Posterior vena cava (tissue), 2 donors: ENCODE results near the gene NALCN. TPM values are rescaled to one million over a fixed set of nuclear protein-coding genes. Genes with fewer than 3 reads are reported as not detected.

Source experiments
- DNase-seq: peaks from one replicate; pipeline ENCODE4 v3.0.0-alpha.2; 2020; ENCODE audit warnings: low spot score
- intact Hi-C, 2 donors: fragments of 100-400 bp; cut with DNase I; formaldehyde crosslinking; loops; one replicate each; pipeline versions ENCODE4 v1.14.1 to v1.14.2; 2022 to 2023
- total RNA-seq, 2 donors: library from RNA; stranded (reverse); fragmentation: NEBNext Ultra II Directional; extraction: Animal tissue kit (Norgen Biotek cat#: 25700); gene quantifications; one replicate each; pipeline ENCODE4 v1.2.1, GENCODE V29; 2021
- donor health status: DM: yes; HTN: yes; CAD: no.
- donor health status: DM: yes; HTN: yes; CAD: no.

NALCN gene
- total RNA-seq, 2 donors from 2014 or later = 17.0 to 18.9 TPM

DNA sequence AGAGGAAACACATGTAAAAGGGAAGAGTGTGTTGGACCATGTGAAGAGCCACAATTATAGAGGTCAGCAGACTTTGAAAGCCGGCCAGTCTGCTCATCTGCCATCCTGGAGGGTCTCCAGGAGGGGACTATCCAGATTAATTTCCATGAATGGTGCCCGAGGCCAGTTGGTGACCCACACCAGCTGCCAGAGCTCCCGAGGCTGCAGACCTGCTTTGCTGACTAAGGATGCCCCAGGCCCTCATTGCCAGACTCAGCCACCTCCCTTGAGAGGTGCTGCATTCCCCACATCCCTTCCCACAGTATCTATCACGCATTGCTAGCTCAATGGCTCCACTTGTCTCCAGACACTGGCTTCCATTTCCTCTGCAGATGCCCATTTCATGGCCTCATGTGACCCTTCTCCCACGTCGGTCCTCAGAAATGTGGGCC is 110.3 kb downstream of the NALCN start:
- intact Hi-C loops = loop anchor here in 1 of 2 donors (10.0 kb wide), 1 partner anchor 149 kb away; the partner anchor contains the start of gene ITGBL1
- no peak for DNase-seq

DNA sequence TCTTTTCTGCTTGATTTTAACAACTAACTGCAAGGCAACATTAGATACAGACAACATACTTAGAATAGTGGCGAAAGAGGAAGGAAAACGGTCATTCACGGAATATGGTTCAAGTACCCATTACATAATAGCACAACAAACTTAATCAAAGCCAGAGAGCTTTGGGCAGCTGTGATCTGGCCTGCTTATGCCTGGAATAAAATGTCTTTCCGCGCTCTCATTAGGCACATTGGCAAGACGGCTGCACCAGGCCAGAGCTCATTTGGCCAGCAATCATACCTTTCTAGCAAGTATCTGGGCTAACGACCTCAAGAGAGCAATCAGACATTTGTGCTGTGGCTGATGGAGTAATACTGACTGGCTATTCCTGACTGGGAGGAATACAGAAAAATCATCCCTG is 112.8 kb downstream of the NALCN start:
- intact Hi-C loops = loop anchor here in 1 of 2 donors (10.0 kb wide), 1 partner anchor 151 kb away; the partner anchor contains the start of gene ITGBL1
- no peak for DNase-seq

DNA sequence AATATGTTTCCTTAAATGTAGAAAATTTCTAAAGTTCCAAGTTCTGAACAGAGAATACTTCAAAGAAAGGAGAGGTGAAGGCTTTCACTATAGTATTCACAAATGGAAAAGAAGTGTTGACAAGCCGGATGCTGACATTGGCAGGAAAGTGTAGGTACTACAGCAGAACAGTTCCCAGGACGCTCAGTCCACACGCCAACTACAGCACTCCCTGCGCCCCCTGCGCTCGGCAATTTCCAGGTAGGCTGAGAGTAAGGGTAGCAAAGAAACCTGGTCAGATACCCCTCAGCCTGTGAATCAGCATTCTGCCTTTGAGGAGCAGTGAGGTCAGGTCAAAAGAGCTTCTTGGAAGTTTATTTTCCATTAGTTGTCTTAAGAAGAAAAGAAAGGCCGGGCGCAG is 115.3 kb downstream of the NALCN start:
- intact Hi-C loops = loop anchor here in 1 of 2 donors (10.0 kb wide), 1 partner anchor 154 kb away; the partner anchor contains the start of gene ITGBL1
- no peak for DNase-seq

DNA sequence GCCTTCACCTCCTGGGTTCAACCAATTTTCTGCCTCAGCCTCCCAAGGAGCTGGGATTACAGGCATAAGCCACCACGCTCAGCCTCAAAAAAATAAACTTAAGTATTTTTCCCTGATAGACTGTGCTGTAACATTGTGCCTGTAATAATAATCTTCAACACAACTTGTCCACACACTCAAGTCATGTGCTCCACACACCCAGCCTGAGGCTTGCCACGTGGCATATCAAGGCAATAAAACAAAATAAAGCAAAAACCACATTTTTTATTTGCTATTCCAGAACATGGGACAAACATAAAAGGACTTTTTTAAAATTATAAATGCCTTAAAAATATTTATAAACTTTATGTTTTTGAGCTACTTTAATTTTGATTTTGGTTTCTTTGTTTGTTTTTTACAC is 115.8 kb downstream of the NALCN start:
- intact Hi-C loops = loop anchor here in 1 of 2 donors (10.0 kb wide), 1 partner anchor 154 kb away; the partner anchor contains the start of gene ITGBL1
- no peak for DNase-seq

DNA sequence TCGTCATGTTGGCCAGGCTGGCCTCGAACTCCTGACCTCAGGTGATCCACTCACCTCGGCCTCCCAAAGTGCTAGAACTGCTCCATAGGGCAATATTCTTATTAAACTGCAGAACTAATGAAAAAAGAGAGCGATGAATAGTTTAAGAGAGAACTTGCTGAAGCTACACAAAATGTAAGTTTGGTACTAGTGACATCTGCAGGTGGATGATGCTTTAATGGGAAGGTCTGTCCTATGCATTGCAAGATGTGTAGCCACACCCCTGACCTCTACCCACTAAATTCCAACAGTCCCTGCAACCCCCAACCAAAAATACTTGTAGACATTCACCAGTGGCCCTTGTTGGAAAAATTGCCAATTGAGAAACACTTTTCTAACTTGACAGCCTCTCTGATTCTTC is 117.8 kb downstream of the NALCN start:
- DNase-seq = no peak

DNA sequence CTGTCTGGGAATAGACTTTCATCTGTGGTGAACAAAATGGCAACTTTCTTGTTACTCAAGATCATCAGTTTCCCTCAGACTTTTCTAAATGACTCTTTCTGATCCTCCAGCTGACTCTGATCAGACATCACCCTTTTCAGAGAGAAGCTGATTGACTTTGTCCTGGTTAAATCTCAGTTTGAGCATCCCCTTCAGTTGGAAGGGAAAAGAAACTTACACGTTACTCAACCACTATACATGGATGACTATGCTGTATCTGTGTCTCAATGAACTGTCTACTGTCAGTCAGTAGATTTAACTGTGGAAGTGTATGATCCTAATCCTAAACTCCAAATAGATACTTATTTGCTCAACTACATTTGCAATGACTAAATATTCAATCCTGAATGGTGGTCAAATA is 118.5 kb downstream of the NALCN start:
- intact Hi-C loops = loop anchor here in 1 of 2 donors (10.0 kb wide), 1 partner anchor 887 kb away; no protein-coding TSS in a partner anchor
- no peak for DNase-seq

More for the DNA sequence above, 117.8 kb downstream of the NALCN start:
- intact Hi-C loops = loop anchor here in 1 of 2 donors (10.0 kb wide), 1 partner anchor 886 kb away; no protein-coding TSS in a partner anchor

DNA sequence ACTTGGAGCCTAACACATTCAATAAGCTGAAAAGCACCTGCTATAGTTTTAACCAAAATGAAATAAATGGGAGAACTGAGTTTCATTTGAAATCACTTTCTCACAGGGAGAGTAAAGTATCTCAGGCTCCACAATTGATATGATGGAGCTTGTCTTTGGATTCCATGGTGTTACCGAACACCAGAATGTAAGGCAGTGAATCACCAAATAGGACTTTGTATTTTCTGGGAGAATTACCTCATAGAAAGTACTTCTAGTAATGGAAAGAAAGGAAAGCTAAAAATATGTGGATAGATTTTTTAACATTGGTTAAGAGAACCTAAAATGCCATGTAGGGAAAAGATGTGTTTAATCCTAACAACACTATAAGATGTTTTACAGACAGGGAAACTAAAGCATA is 123.6 kb downstream of the NALCN start:
- intact Hi-C loops = loop anchor here in 1 of 2 donors (10.0 kb wide), 1 partner anchor 892 kb away; no protein-coding TSS in a partner anchor

DNA sequence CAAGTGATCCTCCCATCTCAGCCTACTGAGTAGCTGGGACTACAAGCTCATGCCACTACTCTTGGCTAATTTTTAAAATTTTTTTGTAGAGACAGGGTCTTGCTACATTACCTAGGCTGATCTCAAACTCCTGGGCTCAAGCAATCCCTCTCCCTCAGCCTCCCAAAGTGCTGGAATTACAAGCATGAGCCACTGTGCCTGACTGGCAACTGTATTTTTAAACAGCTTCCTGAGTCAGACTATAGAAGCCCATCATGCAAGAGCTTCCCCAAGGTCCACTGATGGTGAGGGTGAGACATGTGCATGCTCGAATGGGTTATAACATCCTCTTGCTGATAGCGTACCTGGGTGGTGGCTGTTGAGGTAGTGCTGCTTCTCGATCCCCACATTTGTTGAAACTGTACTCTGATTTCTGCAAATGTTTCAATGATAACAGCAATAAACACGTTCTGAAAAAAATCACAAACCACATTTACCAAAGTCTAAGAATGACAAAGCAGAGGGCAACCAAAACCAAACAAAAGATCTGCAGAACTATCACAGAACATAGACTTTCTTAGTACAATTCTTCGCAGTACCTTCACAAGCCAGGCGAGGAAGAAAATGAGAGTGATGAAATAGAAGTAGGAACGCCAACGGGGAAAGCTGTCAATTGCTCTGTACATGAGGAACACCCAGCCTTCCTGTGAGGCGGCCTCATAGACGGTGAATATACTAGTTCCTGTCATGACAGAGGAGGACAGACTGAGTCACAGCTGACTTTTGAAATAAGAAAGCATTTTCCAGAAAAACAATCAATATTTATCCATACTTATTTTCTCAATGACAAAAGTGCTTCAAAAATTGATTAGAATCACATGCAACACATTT is 124.4 kb downstream of the NALCN start:
- intact Hi-C loops = loop anchor here in 1 of 2 donors (10.0 kb wide), 1 partner anchor 893 kb away; no protein-coding TSS in a partner anchor
- no peak for DNase-seq

More for the DNA sequence above, 123.6 kb downstream of the NALCN start:
- DNase-seq = no peak

DNA sequence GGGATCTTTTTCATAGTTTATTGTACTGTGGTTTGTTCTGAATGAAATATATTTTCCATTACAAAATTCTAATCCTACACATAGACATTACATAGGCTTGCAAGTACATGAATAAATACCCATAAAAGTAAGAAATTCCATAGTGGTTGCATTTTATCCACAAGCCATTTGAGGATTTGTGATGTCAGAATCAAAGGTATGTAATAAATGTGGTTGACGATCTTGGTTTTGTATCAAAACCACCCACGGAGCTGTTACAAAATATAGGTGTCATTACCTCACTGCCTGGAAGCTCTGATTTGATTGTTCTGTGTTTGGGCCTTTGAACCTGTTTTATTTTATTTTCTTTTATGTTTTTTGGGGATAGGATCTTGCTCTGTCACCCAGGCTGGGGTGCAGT is 125.1 kb downstream of the NALCN start:
- DNase-seq = no peak
- intact Hi-C loops = loop anchor here in 1 of 2 donors (10.0 kb wide), 1 partner anchor 894 kb away; no protein-coding TSS in a partner anchor

DNA sequence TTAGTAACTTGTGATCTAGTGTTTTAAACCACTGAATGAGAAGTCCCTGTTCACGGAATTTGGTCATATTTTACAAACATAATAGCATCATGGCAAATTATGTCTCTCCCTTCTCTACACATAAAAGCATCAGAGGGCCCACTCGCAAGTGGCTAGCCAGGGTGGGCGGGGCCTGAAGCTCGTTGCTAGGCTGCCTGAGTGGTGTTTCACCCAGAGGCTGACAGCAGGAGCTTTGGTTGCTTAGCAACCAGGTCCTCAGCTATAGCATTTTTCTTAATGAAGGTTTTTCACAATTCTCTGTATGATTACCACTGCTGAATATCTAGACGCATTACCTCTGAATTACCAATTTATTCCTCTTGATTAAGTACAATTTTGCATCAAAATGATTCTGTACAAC is 126.5 kb downstream of the NALCN start:
- intact Hi-C loops = loop anchor here in 1 of 2 donors (10.0 kb wide), 1 partner anchor 895 kb away; no protein-coding TSS in a partner anchor
- no peak for DNase-seq

DNA sequence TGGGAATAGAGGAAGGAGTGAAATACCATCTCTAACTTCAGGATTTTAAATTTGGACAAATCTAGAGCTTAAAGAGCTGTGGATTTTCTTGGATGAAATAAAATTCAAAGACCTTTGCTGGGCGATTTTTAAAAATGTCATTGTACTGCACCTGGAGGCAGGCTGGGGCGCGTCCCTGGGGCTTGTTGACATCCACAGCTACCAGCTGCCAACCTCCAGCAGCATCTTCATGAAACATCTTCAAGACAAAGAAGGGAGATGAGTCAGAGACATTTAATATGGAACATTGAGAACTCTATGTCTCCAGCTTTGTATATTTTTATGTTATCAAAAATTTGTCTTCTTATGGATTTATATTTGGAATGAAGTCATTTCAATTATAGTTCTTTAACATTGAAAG is 132.5 kb downstream of the NALCN start:
- no peak for DNase-seq
- intact Hi-C loops = no loop called here

DNA sequence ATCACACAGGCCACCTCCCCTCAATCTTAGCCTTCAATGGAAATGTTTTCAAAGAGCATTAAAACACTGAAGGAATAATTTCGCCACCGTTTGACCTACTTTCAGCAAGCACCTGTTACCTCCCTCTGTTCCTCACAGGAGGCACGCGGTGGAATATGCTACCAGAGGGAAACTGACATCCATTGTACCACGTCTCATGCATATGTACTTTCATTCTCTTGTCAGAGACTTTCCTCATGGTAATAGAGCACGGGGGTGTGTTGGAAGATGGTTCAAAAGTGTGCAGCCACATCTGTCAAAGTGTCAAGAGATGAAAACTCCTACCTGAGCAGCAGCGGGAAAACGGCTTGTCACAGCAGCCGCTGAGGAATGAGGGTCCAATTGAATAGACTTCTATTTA is 143.4 kb downstream of the NALCN start:
- intact Hi-C loops = no loop called here

DNA sequence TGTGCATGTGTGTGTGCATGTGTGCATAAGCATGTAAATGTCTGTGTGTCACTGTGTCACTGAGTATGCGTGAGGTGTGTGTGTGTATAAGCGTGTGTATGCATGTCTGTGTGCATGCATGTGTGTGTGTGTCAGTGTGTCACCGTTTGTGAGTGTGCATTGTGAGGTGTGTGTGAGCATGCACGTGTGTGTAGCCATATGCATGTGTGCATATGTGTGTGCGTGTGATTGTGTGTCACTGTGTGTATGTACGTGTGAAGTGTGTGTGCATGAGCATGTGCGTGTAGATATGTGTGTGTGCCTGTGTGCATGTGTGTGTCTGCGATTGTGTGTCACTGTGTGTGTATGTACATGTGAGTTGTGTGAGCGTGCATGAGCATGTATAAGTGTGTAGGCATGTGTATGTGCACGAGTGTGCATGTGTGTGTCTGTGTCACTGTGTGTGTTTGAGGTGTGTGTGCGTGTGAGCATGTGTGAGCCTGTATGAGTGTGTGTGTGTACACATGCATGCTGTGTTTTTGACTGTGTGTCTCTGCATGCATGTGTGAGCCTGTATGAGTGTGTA is 144.5 kb downstream of the NALCN start:
- no peak for DNase-seq
- intact Hi-C loops = no loop called here

More for the DNA sequence above, 143.4 kb downstream of the NALCN start:
- DNase-seq = no peak

DNA sequence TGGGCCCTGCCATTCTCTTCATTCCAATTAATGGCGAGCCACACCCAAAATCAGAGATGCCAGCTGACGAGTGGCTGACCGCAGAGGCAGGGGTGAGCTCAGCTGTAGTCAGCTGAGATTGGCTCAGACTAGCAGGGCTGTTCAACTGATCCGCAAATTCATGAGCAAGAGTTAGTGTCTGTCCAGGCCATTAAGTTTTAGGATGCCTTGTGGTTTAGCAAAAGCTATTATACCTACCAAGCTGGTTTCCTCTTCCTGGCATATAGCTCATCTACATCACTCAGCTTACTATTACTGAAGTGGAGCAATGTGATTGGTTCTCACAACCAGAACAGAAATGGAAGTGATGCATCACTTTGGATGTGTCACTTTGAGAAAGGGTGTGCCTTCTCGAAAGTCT is 148.7 kb downstream of the NALCN start:
- no peak for DNase-seq
- intact Hi-C loops = no loop called here

DNA sequence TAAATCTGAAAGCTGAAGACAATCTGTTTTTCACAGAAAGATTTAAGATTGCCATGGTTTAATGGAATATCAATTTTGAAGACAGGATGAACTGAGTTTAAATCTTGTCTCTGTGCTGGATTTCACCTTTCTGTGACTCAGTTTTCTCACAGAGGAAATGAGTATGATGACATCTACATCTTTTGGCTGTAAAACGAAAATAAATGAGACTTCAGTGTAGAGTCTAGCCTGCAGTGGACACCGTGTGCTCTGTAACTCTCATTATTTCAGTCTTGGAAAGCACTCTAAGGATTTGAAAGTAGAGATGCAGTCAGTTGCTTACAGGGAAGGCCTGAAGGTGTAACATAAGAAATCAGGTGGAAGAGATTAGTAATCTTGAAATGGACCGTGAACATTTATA is 150.4 kb downstream of the NALCN start:
- intact Hi-C loops = no loop called here

DNA sequence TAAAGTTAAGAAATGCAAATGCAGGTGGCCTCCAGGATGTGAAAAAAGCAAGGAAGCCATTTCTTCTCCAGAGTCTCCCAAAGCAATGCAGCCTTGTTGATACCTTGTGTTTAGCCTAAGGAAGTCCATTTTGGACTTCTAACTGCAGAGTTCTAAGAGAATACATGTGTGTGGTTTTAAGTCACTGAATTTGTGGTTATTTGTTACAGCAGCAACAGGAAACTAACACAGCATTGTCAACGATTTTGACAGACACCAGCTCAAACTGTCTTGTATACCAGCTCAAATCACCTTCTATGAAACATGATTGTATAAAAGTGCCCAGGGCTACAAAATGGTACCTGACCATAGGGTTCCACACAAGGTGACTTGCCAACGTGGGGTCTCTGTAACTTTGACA is 151.4 kb downstream of the NALCN start:
- intact Hi-C loops = no loop called here
- no peak for DNase-seq

More for the DNA sequence above, 150.4 kb downstream of the NALCN start:
- no peak for DNase-seq

DNA sequence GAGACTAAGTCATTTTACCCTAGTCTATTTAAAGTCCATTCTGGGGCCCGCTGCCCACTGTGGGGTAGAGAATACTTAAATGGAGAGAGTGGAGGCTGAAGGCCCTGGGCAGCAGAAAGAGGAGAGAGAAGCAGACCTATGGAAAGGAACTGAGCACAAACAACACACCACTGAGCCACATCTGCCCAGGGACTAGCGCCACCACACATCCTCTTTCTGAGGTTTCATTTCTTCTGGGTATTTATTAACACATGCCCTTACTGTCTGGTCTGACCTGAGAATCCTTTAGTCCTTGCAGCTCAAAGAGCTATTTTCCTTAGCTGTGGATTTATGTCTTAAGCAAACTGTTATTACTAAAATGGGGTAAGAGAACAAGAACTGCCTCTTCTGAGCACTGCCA is 154.0 kb downstream of the NALCN start:
- intact Hi-C loops = no loop called here
- no peak for DNase-seq

DNA sequence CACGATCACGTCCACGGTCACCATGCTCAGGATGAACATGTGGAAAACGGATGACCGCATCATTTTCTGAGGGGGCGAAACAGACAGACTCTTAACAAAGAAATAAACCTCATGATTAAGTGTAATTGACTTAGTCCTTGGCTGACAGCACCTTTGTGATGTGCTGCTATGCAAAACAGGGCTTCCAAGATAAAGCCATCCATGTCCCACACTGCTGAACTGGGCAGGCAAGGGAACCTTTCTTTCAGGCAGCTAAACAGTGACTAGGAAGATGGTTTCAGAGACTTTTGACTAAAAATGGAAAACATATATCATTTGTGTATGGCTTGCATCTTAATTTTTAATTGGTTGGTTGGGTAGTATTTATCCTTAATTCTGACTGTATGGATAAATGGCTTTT is 157.8 kb downstream of the NALCN start:
- intact Hi-C loops = no loop called here
- DNase-seq = no peak

DNA sequence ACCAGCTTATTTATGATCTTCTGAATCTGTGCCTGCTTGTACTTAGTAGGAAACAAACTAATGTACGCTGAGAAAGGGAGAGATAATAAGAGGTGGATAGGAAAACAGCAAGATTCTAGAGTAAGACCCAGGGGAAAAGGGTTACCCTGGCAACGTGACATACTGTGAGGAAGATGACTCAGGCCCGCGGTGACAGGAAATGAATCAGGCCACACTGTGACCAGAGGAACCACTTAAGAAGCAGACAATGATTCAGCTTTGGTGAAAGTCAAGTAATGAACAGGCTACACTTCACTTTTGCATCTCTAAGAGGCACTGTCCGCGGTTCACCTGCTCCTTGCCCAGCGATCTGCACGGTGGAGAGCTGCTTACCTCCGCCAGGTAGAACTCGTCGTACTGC is 158.2 kb downstream of the NALCN start:
- DNase-seq = no peak
- intact Hi-C loops = no loop called here
